ENCODE measurements around the gene TMC1. TPM values are rescaled to one million over a fixed set of nuclear protein-coding genes. Genes with fewer than 3 reads are reported as not detected.

The TMC1 gene
- total and polyA plus RNA-seq, 10 of the 15 experiments (the other 5 are each of a cell fraction or from before 2014, with no cell fraction given) = 0.06 to 0.94 (median 0.40) TPM; not detected in 1

DNA sequence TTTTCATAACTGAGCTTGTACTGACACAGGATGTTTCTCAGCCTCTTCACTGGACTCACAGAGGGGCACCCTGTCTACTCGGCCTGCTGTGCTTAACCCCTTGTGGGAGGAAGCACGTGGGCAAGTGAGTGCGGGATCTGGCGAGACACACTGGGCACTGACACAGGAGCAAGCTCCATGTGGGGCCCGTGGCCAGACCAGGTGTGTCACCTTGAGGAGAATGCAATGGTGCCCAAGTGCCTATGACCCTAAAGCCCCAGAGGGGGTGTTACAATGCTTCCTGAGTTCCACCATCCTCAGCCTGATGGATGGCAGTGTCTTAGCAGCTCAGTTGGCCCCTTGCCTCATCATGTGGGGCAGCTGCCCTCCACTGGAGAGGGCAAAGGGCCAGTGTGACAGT is 302.6 kb downstream of the TMC1 start:
- BruUV-seq (replicated peaks) = no TSS peak
- 8% methylated on average over 5 of the region's 5 CpGs for WGBS (ENCODE audit: insufficient coverage, insufficient replicate concordance, low lambda C conversion rate, missing lambda C conversion rate)
- H3K4me1 ChIP-seq (ENCODE audit: control insufficient read depth, insufficient read depth, low read length) = no peaks in the 10 kb centered on the region
- TF ChIP-seq, protein P1, sequence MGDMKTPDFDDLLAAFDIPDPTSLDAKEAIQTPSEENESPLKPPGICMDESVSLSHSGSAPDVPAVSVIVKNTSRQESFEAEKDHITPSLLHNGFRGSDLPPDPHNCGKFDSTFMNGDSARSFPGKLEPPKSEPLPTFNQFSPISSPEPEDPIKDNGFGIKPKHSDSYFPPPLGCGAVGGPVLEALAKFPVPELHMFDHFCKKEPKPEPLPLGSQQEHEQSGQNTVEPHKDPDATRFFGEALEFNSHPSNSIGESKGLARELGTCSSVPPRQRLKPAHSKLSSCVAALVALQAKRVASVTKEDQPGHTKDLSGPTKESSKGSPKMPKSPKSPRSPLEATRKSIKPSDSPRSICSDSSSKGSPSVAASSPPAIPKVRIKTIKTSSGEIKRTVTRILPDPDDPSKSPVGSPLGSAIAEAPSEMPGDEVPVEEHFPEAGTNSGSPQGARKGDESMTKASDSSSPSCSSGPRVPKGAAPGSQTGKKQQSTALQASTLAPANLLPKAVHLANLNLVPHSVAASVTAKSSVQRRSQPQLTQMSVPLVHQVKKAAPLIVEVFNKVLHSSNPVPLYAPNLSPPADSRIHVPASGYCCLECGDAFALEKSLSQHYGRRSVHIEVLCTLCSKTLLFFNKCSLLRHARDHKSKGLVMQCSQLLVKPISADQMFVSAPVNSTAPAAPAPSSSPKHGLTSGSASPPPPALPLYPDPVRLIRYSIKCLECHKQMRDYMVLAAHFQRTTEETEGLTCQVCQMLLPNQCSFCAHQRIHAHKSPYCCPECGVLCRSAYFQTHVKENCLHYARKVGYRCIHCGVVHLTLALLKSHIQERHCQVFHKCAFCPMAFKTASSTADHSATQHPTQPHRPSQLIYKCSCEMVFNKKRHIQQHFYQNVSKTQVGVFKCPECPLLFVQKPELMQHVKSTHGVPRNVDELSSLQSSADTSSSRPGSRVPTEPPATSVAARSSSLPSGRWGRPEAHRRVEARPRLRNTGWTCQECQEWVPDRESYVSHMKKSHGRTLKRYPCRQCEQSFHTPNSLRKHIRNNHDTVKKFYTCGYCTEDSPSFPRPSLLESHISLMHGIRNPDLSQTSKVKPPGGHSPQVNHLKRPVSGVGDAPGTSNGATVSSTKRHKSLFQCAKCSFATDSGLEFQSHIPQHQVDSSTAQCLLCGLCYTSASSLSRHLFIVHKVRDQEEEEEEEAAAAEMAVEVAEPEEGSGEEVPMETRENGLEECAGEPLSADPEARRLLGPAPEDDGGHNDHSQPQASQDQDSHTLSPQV (IDR thresholded peaks at IDR 0.05) = no peak
- TF ChIP-seq MYB (IDR thresholded peaks at IDR 0.05; ENCODE audit: borderline replicate concordance, low read depth, low read length) = no peak
- TF ChIP-seq JUND (IDR thresholded peaks at IDR 0.05; ENCODE audit: low read depth, low read length) = no peak
- no peak for TF ChIP-seq TCF7 (IDR thresholded peaks at IDR 0.05; ENCODE audit: borderline replicate concordance)
- TF ChIP-seq, protein P2, sequence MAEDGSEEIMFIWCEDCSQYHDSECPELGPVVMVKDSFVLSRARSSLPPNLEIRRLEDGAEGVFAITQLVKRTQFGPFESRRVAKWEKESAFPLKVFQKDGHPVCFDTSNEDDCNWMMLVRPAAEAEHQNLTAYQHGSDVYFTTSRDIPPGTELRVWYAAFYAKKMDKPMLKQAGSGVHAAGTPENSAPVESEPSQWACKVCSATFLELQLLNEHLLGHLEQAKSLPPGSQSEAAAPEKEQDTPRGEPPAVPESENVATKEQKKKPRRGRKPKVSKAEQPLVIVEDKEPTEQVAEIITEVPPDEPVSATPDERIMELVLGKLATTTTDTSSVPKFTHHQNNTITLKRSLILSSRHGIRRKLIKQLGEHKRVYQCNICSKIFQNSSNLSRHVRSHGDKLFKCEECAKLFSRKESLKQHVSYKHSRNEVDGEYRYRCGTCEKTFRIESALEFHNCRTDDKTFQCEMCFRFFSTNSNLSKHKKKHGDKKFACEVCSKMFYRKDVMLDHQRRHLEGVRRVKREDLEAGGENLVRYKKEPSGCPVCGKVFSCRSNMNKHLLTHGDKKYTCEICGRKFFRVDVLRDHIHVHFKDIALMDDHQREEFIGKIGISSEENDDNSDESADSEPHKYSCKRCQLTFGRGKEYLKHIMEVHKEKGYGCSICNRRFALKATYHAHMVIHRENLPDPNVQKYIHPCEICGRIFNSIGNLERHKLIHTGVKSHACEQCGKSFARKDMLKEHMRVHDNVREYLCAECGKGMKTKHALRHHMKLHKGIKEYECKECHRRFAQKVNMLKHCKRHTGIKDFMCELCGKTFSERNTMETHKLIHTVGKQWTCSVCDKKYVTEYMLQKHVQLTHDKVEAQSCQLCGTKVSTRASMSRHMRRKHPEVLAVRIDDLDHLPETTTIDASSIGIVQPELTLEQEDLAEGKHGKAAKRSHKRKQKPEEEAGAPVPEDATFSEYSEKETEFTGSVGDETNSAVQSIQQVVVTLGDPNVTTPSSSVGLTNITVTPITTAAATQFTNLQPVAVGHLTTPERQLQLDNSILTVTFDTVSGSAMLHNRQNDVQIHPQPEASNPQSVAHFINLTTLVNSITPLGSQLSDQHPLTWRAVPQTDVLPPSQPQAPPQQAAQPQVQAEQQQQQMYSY (CRISPR knock-in tag; IDR thresholded peaks at IDR 0.05) = no peak
- TF ChIP-seq SPI1 (IDR thresholded peaks at IDR 0.05; ENCODE audit: borderline replicate concordance, insufficient read depth, low read depth, low read length) = no peak
- TF ChIP-seq, protein P3, sequence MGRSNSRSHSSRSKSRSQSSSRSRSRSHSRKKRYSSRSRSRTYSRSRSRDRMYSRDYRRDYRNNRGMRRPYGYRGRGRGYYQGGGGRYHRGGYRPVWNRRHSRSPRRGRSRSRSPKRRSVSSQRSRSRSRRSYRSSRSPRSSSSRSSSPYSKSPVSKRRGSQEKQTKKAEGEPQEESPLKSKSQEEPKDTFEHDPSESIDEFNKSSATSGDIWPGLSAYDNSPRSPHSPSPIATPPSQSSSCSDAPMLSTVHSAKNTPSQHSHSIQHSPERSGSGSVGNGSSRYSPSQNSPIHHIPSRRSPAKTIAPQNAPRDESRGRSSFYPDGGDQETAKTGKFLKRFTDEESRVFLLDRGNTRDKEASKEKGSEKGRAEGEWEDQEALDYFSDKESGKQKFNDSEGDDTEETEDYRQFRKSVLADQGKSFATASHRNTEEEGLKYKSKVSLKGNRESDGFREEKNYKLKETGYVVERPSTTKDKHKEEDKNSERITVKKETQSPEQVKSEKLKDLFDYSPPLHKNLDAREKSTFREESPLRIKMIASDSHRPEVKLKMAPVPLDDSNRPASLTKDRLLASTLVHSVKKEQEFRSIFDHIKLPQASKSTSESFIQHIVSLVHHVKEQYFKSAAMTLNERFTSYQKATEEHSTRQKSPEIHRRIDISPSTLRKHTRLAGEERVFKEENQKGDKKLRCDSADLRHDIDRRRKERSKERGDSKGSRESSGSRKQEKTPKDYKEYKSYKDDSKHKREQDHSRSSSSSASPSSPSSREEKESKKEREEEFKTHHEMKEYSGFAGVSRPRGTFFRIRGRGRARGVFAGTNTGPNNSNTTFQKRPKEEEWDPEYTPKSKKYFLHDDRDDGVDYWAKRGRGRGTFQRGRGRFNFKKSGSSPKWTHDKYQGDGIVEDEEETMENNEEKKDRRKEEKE (IDR thresholded peaks at IDR 0.05) = no peak
- TF ChIP-seq TARDBP (IDR thresholded peaks at IDR 0.05; ENCODE audit: borderline replicate concordance) = no peak
- no peak for TF ChIP-seq ZNF24 (IDR thresholded peaks at IDR 0.05)
- TF ChIP-seq, protein P4, sequence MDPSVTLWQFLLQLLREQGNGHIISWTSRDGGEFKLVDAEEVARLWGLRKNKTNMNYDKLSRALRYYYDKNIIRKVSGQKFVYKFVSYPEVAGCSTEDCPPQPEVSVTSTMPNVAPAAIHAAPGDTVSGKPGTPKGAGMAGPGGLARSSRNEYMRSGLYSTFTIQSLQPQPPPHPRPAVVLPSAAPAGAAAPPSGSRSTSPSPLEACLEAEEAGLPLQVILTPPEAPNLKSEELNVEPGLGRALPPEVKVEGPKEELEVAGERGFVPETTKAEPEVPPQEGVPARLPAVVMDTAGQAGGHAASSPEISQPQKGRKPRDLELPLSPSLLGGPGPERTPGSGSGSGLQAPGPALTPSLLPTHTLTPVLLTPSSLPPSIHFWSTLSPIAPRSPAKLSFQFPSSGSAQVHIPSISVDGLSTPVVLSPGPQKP (IDR thresholded peaks at IDR 0.05; ENCODE audit: low read depth, low read length) = no peak
- no peak for TF ChIP-seq SP1 (IDR thresholded peaks at IDR 0.05; ENCODE audit: low read depth, low read length)
- TF ChIP-seq PAX5 (IDR thresholded peaks at IDR 0.05; ENCODE audit: borderline replicate concordance, low read depth, low read length) = no peak

More for the DNA sequence above, 302.6 kb downstream of the TMC1 start:
- Histone ChIP-seq H4K20me1 (ENCODE audit: control insufficient read depth, insufficient read depth) (no peaks in the 10 kb centered on the region), H3K79me2 (ENCODE audit: control insufficient read depth, insufficient read depth, low read length) (no peaks in the 10 kb centered on the region), H2AFZ (ENCODE audit: control insufficient read depth, low read depth, low read length) (no peak overlapping the region), H3K9ac (ENCODE audit: control insufficient read depth, insufficient read depth, low read length) (no peak overlapping the region), H3K36me3 (ENCODE audit: control insufficient read depth in 2 of 2, insufficient read depth in 2 of 2, low read length in 1 of 2) (no peaks in the 10 kb centered on the region), H3K4me3 (no peak overlapping the region), H3K27ac (ENCODE audit: control insufficient read depth, insufficient read depth) (no peak overlapping the region), H3K9me3 (replicated peaks; ENCODE audit: control insufficient read depth, insufficient read depth, low read length) (no peaks in the 10 kb centered on the region), H3K4me2 (ENCODE audit: control insufficient read depth, insufficient read depth) (no peak overlapping the region), H3K27me3 (replicated peaks in 1 of 2; ENCODE audit: control insufficient read depth in 2 of 2, insufficient read depth in 2 of 2, low read length in 1 of 2) (no peaks in the 10 kb centered on the region)
- intact Hi-C loops (cut with micrococcal nuclease; ENCODE audit: unreplicated experiment) = loop anchor here (5.0 kb wide), 1 partner anchor 222 kb away; no protein-coding TSS in a partner anchor
- POLR2A ChIA-PET = no interaction called here
- DNase-seq (ENCODE audit: low read depth, low spot score) (no peak), ATAC-seq (no peak), FAIRE-seq (no peak)
- in situ Hi-C loops (cut with MboI) = loop anchor here (5.0 to 10.0 kb wide), 2 partner anchors 542 to 779 kb away; no protein-coding TSS in a partner anchor
- CTCF ChIA-PET = interaction anchor here (1.2 to 3.8 kb wide), 3 partner anchors 10 to 544 kb away, joined by 3 to 52 read pairs (median 5); no protein-coding TSS in a partner anchor
- SMC1A ChIA-PET (ENCODE audit: uncharacterized antibody, unreplicated experiment) = interaction anchor here (1.4 to 3.5 kb wide), 2 partner anchors 543 to 545 kb away, joined by 5 to 32 read pairs; no protein-coding TSS in a partner anchor
- RAD21 ChIA-PET (ENCODE audit: unreplicated experiment) = interaction anchor here (1.4 to 3.4 kb wide), 2 partner anchors 543 to 545 kb away, joined by 3 to 21 read pairs; no protein-coding TSS in a partner anchor

Measured in GM12878 (cell line).